HepG2 (cell line): ENCODE measurements around the gene CCND1.
A peak's percentile ranks its signal among the peaks of the same experiment; 100 is the strongest.

Experiments used
- FOSL2 ChIP-seq: sonication (generic); formaldehyde crosslinking; IDR thresholded peaks from 2 replicates; pipeline ENCODE4 v1.4.0; 2020; ENCODE audit warnings: missing genetic modification reagents
- GATAD1 ChIP-seq: IDR thresholded peaks from 2 replicates; pipeline ENCODE4 v1.6.1; 2016; ENCODE audit warnings: missing genetic modification reagents, missing compliant biosample characterization
- MAX ChIP-seq: IDR thresholded peaks from 2 replicates; pipeline ENCODE4 v1.6.1; 2012; ENCODE audit warnings: inconsistent platforms
- POLR2A ChIP-seq, 2 experiments: IDR thresholded peaks; 2 replicates each; pipeline ENCODE4 v1.6.1; 2011; ENCODE audit warnings: low read depth in 2 of 2, low read length in 2 of 2, mild to moderate bottlenecking in 1 of 2, moderate library complexity in 1 of 2; ENCODE audit not compliant: insufficient read depth in 1 of 2
- ZNF354B ChIP-seq: sonication (generic); formaldehyde crosslinking; IDR thresholded peaks from 2 replicates; pipeline ENCODE4 v1.8.0; 2022; ENCODE audit warnings: mild to moderate bottlenecking, missing genetic modification reagents
- ZNF407 ChIP-seq: sonication (generic); formaldehyde crosslinking; IDR thresholded peaks from one replicate; pipeline ENCODE4 v1.5.1; 2020; ENCODE audit warnings: mild to moderate bottlenecking, missing genetic modification reagents; ENCODE audit errors: not compliant biosample characterization
- TF ChIP-seq, protein P1 (sequence below): sonication (generic); formaldehyde crosslinking; IDR thresholded peaks from 2 replicates; pipeline ENCODE4 v1.4.0; 2020; ENCODE audit warnings: missing genetic modification reagents

DNA sequence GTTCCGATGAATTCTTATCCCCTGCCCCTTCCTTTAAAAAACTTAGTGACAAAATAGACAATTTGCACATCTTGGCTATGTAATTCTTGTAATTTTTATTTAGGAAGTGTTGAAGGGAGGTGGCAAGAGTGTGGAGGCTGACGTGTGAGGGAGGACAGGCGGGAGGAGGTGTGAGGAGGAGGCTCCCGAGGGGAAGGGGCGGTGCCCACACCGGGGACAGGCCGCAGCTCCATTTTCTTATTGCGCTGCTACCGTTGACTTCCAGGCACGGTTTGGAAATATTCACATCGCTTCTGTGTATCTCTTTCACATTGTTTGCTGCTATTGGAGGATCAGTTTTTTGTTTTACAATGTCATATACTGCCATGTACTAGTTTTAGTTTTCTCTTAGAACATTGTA, 12.0 kb downstream of the CCND1 start:
- TF ChIP-seq FOSL2 (no peak), MAX (no peak), GATAD1 (CRISPR knock-in tag) (no peak), ZNF354B (CRISPR knock-in tag) (no peak), POLR2A (IDR thresholded peaks at IDR 0.05; ENCODE audit: insufficient read depth in 1 of 2, low read depth in 2 of 2, low read length in 2 of 2) (peak in 1 of 2 experiments; percentile 15; a peak in 1 of 4 replicates), ZNF407 (CRISPR knock-in tag) (no peak)
- TF ChIP-seq, protein P1, sequence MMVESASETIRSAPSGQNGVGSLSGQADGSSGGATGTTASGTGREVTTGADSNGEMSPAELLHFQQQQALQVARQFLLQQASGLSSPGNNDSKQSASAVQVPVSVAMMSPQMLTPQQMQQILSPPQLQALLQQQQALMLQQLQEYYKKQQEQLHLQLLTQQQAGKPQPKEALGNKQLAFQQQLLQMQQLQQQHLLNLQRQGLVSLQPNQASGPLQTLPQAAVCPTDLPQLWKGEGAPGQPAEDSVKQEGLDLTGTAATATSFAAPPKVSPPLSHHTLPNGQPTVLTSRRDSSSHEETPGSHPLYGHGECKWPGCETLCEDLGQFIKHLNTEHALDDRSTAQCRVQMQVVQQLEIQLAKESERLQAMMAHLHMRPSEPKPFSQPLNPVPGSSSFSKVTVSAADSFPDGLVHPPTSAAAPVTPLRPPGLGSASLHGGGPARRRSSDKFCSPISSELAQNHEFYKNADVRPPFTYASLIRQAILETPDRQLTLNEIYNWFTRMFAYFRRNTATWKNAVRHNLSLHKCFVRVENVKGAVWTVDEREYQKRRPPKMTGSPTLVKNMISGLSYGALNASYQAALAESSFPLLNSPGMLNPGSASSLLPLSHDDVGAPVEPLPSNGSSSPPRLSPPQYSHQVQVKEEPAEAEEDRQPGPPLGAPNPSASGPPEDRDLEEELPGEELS (CRISPR knock-in tag): no peak
